Neural cell (in vitro differentiated cells): ENCODE results near the gene C5AR1.

ENCODE experiments used
- CTCF ChIP-seq: fragments of 450-650 bp; IDR thresholded peaks from 2 replicates; pipeline ENCODE4 v1.5.1; 2014; ENCODE audit warnings: antibody characterized with exemption, mild to moderate bottlenecking, moderate library complexity; ENCODE audit not compliant: poor library complexity, severe bottlenecking
- MXI1 ChIP-seq: fragments of 450-650 bp; conservative IDR thresholded peaks from 2 replicates; pipeline ENCODE4 v1.6.1; 2014; ENCODE audit warnings: antibody characterized with exemption, mild to moderate bottlenecking; ENCODE audit not compliant: poor library complexity, severe bottlenecking

- TF ChIP-seq CTCF (peak; percentile 84), MXI1 (no peak)
These were observed 13.6 kb upstream of the C5AR1 start for GRCh38 chr19:47296036-47296435.
